ENCODE data around the gene SIRPD.
"Not testable (repeated sequence)": the region's sequence is repeated elsewhere in the genome, so short reads cannot be mapped to it uniquely, and the experiment has no call there.

SIRPD gene

GRCh38 chr20:1536893-1537730, 20.4 kb downstream of the SIRPD start:
- no peak for DNase-seq

- DNase-seq = no peak
These were observed 21.9 kb downstream of the SIRPD start for GRCh38 chr20:1535420-1536175.

GRCh38 chr20:1534526-1534925, 23.0 kb downstream of the SIRPD start:
- DNase-seq = no peak

- DNase-seq = no peak
These were observed 24.4 kb downstream of the SIRPD start for GRCh38 chr20:1533059-1533458.

- no peak for DNase-seq
These were observed 28.7 kb downstream of the SIRPD start for GRCh38 chr20:1528811-1529210.

GRCh38 chr20:1527923-1528322, 29.6 kb downstream of the SIRPD start:
- DNase-seq = no peak

GRCh38 chr20:1526896-1527295, 30.6 kb downstream of the SIRPD start:
- DNase-seq = no peak

GRCh38 chr20:1526310-1526709, 31.2 kb downstream of the SIRPD start:
- DNase-seq = no peak

- DNase-seq = no peak
These were observed 33.5 kb downstream of the SIRPD start for GRCh38 chr20:1524004-1524403.

- DNase-seq = no peak
These were observed 40.5 kb downstream of the SIRPD start for GRCh38 chr20:1517010-1517409.

GRCh38 chr20:1513801-1514200, 43.7 kb downstream of the SIRPD start:
- no peak for DNase-seq

- DNase-seq = no peak
These were observed 48.3 kb downstream of the SIRPD start for GRCh38 chr20:1509237-1509636.

- DNase-seq = no peak
These were observed 48.9 kb downstream of the SIRPD start for GRCh38 chr20:1508574-1508973.

GRCh38 chr20:1507276-1507675, 50.2 kb downstream of the SIRPD start:
- no peak for DNase-seq

- no peak for DNase-seq
These were observed 51.6 kb downstream of the SIRPD start for GRCh38 chr20:1505871-1506270.

- DNase-seq = no peak
These were observed 52.1 kb downstream of the SIRPD start for GRCh38 chr20:1505361-1505760.

- DNase-seq = peak; percentile 77
These were observed 53.8 kb downstream of the SIRPD start for GRCh38 chr20:1503564-1504227.

GRCh38 chr20:1500496-1500895, 57.0 kb downstream of the SIRPD start:
- no peak for DNase-seq

- no peak for DNase-seq
These were observed 57.7 kb downstream of the SIRPD start for GRCh38 chr20:1499528-1500420.

GRCh38 chr20:1497371-1497770, 60.1 kb downstream of the SIRPD start:
- DNase-seq = not testable (repeated sequence)

GRCh38 chr20:1496930-1497329, 60.6 kb downstream of the SIRPD start:
- no peak for DNase-seq

- DNase-seq = no peak
These were observed 63.1 kb downstream of the SIRPD start for GRCh38 chr20:1494436-1494835.

GRCh38 chr20:1493536-1493935, 64.0 kb downstream of the SIRPD start:
- no peak for DNase-seq
